Keratinocyte (primary cell): ENCODE data around the gene LARP1B. TPM values are rescaled to one million over a fixed set of nuclear protein-coding genes. Genes with fewer than 3 reads are reported as not detected.
A peak's percentile ranks its signal among the peaks of the same experiment; 100 is the strongest.
"Not testable (repeated sequence)": the region's sequence is repeated elsewhere in the genome, so short reads cannot be mapped to it uniquely, and the experiment has no call there.

Source experiments
- DNase-seq: peaks from one replicate; pipeline ENCODE4 v3.0.0-alpha.2; 2011; ENCODE audit warnings: low read depth, missing footprints, low spot score
- FAIRE-seq: peaks from 2 replicates; lab custom pipeline; 2011; peaks lifted over from hg19 to GRCh38; lab: Jason Lieb, UNC
- H2AFZ ChIP-seq: 2 replicates; pipeline ENCODE4 v1.6.0; 2012; ENCODE audit warnings: low read length, control low read depth, inconsistent platforms; ENCODE audit not compliant: control insufficient read depth
- H3K27ac ChIP-seq: 2 replicates; pipeline ENCODE4 v1.5.1; 2011; ENCODE audit warnings: low read length; ENCODE audit not compliant: control insufficient read depth, insufficient read depth
- H3K27me3 ChIP-seq: 3 replicates; pipeline ENCODE4 v1.6.0; 2011; ENCODE audit warnings: low read length; ENCODE audit not compliant: control insufficient read depth, insufficient read depth; ENCODE audit errors: extremely low read depth
- H3K36me3 ChIP-seq, 2 experiments: 2 replicates in 1 of 2; 3 replicates in 1 of 2; pipeline ENCODE4 v1.5.1; 2011; ENCODE audit warnings: low read length in 2 of 2, mild to moderate bottlenecking in 1 of 2; ENCODE audit not compliant: control insufficient read depth in 2 of 2, insufficient read depth in 2 of 2; ENCODE audit errors: extremely low read depth in 1 of 2
- H3K4me1 ChIP-seq: 3 replicates; pipeline ENCODE4 v1.5.1; 2011; ENCODE audit warnings: low read length; ENCODE audit not compliant: control insufficient read depth, insufficient read depth; ENCODE audit errors: extremely low read depth
- H3K4me2 ChIP-seq: 3 replicates; pipeline ENCODE4 v1.6.0; 2011; ENCODE audit warnings: low read depth, low read length; ENCODE audit not compliant: control insufficient read depth, insufficient read depth; ENCODE audit errors: extremely low read depth
- H3K4me3 ChIP-seq, 3 experiments: fragments of 200-600 bp in 1 of 3; sonication (generic) in 1 of 3; 2 replicates in 2 of 3; 3 replicates in 1 of 3; pipeline ENCODE4 v1.5.1; 2011 to 2016; ENCODE audit warnings: low read length in 3 of 3, mild to moderate bottlenecking in 3 of 3, control low read depth in 2 of 3, inconsistent platforms in 1 of 3, low read depth in 1 of 3, mixed read lengths in 1 of 3, mixed run types in 1 of 3, moderate library complexity in 1 of 3; ENCODE audit not compliant: control insufficient read depth in 2 of 3, insufficient read depth in 2 of 3; ENCODE audit errors: extremely low read depth in 1 of 3
- H3K79me2 ChIP-seq: 2 replicates; pipeline ENCODE4 v1.6.0; 2012; ENCODE audit warnings: low read length; ENCODE audit not compliant: control insufficient read depth, insufficient read depth
- H3K9ac ChIP-seq: 3 replicates; pipeline ENCODE4 v1.6.0; 2011; ENCODE audit warnings: low read length; ENCODE audit not compliant: control insufficient read depth, insufficient read depth; ENCODE audit errors: extremely low read depth
- H3K9me1 ChIP-seq: 3 replicates; pipeline ENCODE4 v1.6.0; 2011; ENCODE audit warnings: low read length; ENCODE audit not compliant: control insufficient read depth, insufficient read depth; ENCODE audit errors: extremely low read depth
- H3K9me3 ChIP-seq: 2 replicates; pipeline ENCODE4 v1.5.1; 2012; ENCODE audit warnings: low read depth, low read length; ENCODE audit not compliant: control insufficient read depth
- H4K20me1 ChIP-seq: 3 replicates; pipeline ENCODE4 v1.6.0; 2011; ENCODE audit warnings: low read length; ENCODE audit not compliant: control insufficient read depth, insufficient read depth; ENCODE audit errors: extremely low read depth
- EZH2 ChIP-seq: IDR thresholded peaks from one replicate; pipeline ENCODE4 v1.6.1; 2012; ENCODE audit warnings: inconsistent platforms, mild to moderate bottlenecking, low read length, moderate library complexity
- dilution Hi-C: fragments of 300-500 bp; cut with MboI; formaldehyde crosslinking; loops from one replicate; pipeline ENCODE4 v1.7.0; 2020; ENCODE audit warnings: low sequenced_read_pairs; ENCODE audit not compliant: extremely low pct_ligation_motif_present
- polyA plus RNA-seq, 5 experiments: library from polyadenylated mRNA; depleted of rRNA in 3 of 5; stranded (reverse) in 3 of 5; stranded (forward) in 1 of 5; unstranded in 1 of 5; fragments of >200 nt; gene quantifications; 1 replicate in 1 of 5; 2 replicates in 3 of 5; 3 replicates in 1 of 5; pipeline versions ENCODE4 v1.2.1 to v1.2.3, GENCODE V29; 2011 to 2012; ENCODE audit warnings: missing spikeins in 2 of 5, low read depth in 1 of 5, low replicate concordance in 1 of 5
- TF ChIP-seq, protein P1 (sequence below), 3 experiments: IDR thresholded peaks in 1 of 3; conservative IDR thresholded peaks in 1 of 3; optimal IDR thresholded peaks in 1 of 3; 2 replicates in 2 of 3; 3 replicates in 1 of 3; pipeline versions ENCODE3 to v1.5.1; 2011; ENCODE audit warnings: low read length in 3 of 3, mild to moderate bottlenecking in 3 of 3, moderate library complexity in 2 of 3, control low read depth in 1 of 3, inconsistent platforms in 1 of 3; ENCODE audit not compliant: insufficient read depth in 2 of 3; ENCODE audit errors: extremely low read depth in 1 of 3

LARP1B gene
- polyA plus RNA-seq, 1 donor (not counting 4 experiments of a cell fraction or from before 2014, with no cell fraction given): 18.3 TPM

DNA sequence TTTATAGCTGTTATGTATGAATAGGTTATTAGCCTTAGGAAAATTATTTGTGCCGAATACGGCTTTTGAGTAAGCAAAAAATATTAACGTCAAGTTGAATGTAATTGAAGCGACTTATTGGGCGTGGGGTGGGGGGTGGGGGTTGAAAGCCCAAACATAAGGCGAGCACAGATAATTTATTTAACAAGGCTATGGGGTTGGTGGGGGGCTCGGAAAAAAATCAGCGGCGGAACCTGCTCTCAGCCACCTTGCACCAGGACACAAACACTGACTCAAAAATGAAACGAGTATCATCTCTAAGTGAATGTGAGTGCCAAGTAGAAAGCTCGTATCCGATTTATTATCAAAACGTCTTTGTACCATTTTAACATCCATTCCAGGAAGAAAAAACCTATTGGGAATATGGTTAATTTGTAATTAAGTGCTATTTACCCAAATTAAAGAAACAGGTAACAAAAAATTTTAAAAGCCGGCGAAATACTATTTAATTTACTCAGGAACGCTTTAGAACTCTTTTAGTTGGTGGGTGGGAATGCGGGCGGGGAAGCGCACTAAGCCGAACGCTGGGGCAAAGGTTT, 902 bp upstream of the LARP1B start:
- no peaks in the 10 kb centered on the region for H3K9me1 ChIP-seq
- peak overlapping the region; percentile 93 for H3K9ac ChIP-seq
- peaks cover 2% of the 10 kb centered on the region for H4K20me1 ChIP-seq
- peak overlapping the region; percentile 89 for H3K27ac ChIP-seq
- no peak for TF ChIP-seq EZH2
- TF ChIP-seq, protein P1, sequence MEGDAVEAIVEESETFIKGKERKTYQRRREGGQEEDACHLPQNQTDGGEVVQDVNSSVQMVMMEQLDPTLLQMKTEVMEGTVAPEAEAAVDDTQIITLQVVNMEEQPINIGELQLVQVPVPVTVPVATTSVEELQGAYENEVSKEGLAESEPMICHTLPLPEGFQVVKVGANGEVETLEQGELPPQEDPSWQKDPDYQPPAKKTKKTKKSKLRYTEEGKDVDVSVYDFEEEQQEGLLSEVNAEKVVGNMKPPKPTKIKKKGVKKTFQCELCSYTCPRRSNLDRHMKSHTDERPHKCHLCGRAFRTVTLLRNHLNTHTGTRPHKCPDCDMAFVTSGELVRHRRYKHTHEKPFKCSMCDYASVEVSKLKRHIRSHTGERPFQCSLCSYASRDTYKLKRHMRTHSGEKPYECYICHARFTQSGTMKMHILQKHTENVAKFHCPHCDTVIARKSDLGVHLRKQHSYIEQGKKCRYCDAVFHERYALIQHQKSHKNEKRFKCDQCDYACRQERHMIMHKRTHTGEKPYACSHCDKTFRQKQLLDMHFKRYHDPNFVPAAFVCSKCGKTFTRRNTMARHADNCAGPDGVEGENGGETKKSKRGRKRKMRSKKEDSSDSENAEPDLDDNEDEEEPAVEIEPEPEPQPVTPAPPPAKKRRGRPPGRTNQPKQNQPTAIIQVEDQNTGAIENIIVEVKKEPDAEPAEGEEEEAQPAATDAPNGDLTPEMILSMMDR (optimal IDR thresholded peaks at IDR 0.05 in 1 of 3, IDR thresholded peaks at IDR 0.05 in 1 of 3, conservative IDR thresholded peaks at IDR 0.05 in 1 of 3; ENCODE audit: extremely low read depth in 1 of 3, insufficient read depth in 2 of 3, low read length in 3 of 3): no peak
- dilution Hi-C loops: no loop called here
- H3K36me3 ChIP-seq: no peaks in the 10 kb centered on the region
- H3K4me2 ChIP-seq: peak overlapping the region; percentile 90
- no peaks in the 10 kb centered on the region for H3K9me3 ChIP-seq
- H3K27me3 ChIP-seq: no peaks in the 10 kb centered on the region
- FAIRE-seq (no peak), DNase-seq (no peak)
- H3K79me2 ChIP-seq: peaks cover 29% of the 10 kb centered on the region
- peaks cover 4% of the 10 kb centered on the region for H3K4me1 ChIP-seq
- H3K4me3 ChIP-seq: peak overlapping the region; percentile 63 to 93 (median 91)
- peak overlapping the region; percentile 78 for H2AFZ ChIP-seq

DNA sequence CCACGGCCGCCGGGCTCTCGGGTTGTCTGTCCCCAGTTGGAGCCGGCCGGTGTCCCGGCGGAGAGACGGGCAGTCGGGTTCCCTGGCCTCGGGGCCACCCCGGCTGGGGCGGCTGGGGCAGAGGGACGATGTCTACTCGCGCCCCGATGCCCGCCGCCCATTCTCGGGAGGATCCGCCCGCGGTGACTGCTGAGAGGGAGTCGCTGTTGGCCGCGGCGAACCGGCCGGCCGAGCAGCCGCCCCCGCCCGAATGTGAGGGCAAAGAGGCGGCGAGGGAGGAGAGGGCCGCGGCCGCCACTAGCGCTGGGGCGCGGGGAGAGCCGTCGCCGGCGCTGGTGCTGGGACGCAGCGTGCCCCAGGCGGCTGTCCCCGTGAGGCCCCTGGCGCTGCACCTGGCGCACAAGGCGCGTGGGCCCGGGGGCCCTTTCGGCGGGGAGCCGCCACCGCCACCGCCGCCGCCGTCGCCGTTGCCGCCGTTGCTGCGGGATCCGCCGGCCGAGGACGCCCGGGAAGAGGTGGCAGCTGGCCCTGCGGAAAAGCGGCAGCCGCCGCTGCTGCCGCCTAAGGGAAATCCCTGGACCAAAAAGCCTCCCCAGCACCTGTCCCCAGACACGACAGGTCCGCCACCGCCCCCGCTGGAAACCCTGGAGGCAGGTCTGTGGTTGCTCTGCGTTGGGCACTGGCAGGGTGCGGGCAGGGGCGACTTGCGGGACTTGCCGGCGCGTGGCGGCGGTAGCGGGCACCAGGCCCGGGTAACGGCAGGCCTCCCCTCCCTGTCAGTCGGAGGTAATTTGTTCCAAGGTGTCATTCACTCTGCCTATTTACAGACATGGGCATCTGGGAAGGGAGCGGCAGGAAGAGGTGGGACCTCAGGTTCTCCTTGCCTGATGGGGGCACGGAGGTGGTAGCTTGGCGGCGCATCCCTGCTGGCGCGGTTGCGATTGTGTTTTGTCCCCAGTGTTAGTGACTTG, 739 bp downstream of the LARP1B start:
- peak overlapping the region; percentile 92 for H3K4me2 ChIP-seq
- peak overlapping the region; percentile 63 to 93 (median 91) for H3K4me3 ChIP-seq
- H3K4me1 ChIP-seq: peaks cover 4% of the 10 kb centered on the region
- H3K27me3 ChIP-seq: no peaks in the 10 kb centered on the region
- DNase-seq (no peak), FAIRE-seq (peak; percentile 46)
- no peaks in the 10 kb centered on the region for H3K9me1 ChIP-seq
- peaks cover 2% of the 10 kb centered on the region for H4K20me1 ChIP-seq
- H3K36me3 ChIP-seq: no peaks in the 10 kb centered on the region
- no peaks in the 10 kb centered on the region for H3K9me3 ChIP-seq
- peak overlapping the region; percentile 88 for H2AFZ ChIP-seq
- TF ChIP-seq, protein P1 (optimal IDR thresholded peaks at IDR 0.05 in 1 of 3, IDR thresholded peaks at IDR 0.05 in 1 of 3, conservative IDR thresholded peaks at IDR 0.05 in 1 of 3; ENCODE audit: extremely low read depth in 1 of 3, insufficient read depth in 2 of 3, low read length in 3 of 3): peak in 2 of 3 experiments; percentile 19 to 35
- no peak for TF ChIP-seq EZH2
- H3K79me2 ChIP-seq: peaks cover 39% of the 10 kb centered on the region
- H3K27ac ChIP-seq: peak overlapping the region; percentile 89
- dilution Hi-C loops: no loop called here
- H3K9ac ChIP-seq: peak overlapping the region; percentile 93

DNA sequence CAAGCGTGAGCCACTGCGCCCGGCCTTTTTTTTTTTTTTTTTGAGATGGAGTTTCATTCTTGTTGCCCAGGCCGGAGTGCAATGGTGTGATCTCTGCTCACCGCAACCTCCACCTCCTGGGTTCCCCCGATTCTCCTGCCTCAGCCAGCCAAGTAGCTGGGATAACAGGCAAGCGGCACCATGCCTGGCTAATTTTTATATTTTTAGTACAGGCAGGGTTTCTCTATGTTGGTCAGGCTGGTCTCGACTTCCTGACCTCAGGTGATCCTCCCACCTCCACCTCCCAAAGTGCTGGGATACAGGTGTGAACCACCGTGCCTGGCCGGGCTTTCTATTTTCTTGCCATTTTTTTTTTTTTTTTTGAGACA, 5.3 kb downstream of the LARP1B start:
- dilution Hi-C loops, H3K9me1 ChIP-seq, H3K9me3 ChIP-seq, H3K4me1 ChIP-seq, H3K27me3 ChIP-seq, H3K36me3 ChIP-seq, H2AFZ ChIP-seq, FAIRE-seq, H4K20me1 ChIP-seq, H3K27ac ChIP-seq, DNase-seq, H3K9ac ChIP-seq, H3K4me2 ChIP-seq, H3K4me3 ChIP-seq: not testable (repeated sequence)
- peaks cover 60% of the 10 kb centered on the region for H3K79me2 ChIP-seq
